Measurements from ENCODE around the gene TMC2. TPM values are rescaled to one million over a fixed set of nuclear protein-coding genes. Genes with fewer than 3 reads are reported as not detected.

TMC2 gene
- polyA plus RNA-seq, 2 of the 4 experiments (the other 2 are of a cell fraction) = not detected

- ChIA-PET POLR2A (no interaction called here), CTCF (interaction anchor here (0.6 to 10.7 kb wide), 14 partner anchors 7 to 1645 kb away, joined by 3 to 165 read pairs (median 4); partner anchors contain the start of gene NOP56)
- TF ChIP-seq E2F6 (IDR thresholded peaks at IDR 0.05; ENCODE audit: borderline replicate concordance, low read depth) (no peak), ZFP36 (IDR thresholded peaks at IDR 0.05; ENCODE audit: borderline replicate concordance, partially characterized antibody) (no peak), RARB (CRISPR knock-in tag; IDR thresholded peaks at IDR 0.05) (no peak), KDM5A (IDR thresholded peaks at IDR 0.05) (no peak), CTCF (IDR thresholded peaks at IDR 0.05) (no peak), FOXS1 (CRISPR knock-in tag; IDR thresholded peaks at IDR 0.05) (no peak), ATOH8 (CRISPR knock-in tag; IDR thresholded peaks at IDR 0.05; ENCODE audit: low read depth) (no peak), FOSL2 (IDR thresholded peaks at IDR 0.05) (no peak), FOSL2 (CRISPR knock-in tag; IDR thresholded peaks at IDR 0.05) (no peak), SREBF2 (IDR thresholded peaks at IDR 0.05) (no peak), POLR2AphosphoS2 (conservative IDR thresholded peaks at IDR 0.05; ENCODE audit: low read length) (no peak), SMC3 (IDR thresholded peaks at IDR 0.05) (no peak), JUN (IDR thresholded peaks at IDR 0.05) (no peak), ESRRA (IDR thresholded peaks at IDR 0.05; ENCODE audit: borderline replicate concordance, low read length) (no peak), EHF (CRISPR knock-in tag; IDR thresholded peaks at IDR 0.05) (no peak), CBX8 (IDR thresholded peaks at IDR 0.05) (no peak), REST (IDR thresholded peaks at IDR 0.05) (no peak), RNF2 (IDR thresholded peaks at IDR 0.05; ENCODE audit: borderline replicate concordance, low read depth) (no peak), EP300 (IDR thresholded peaks at IDR 0.05) (no peak)
- Histone ChIP-seq H3K4me1 (peaks cover 8% of the 10 kb centered on the region; the same call in 1 of the 3 replicates), H3K4me3 (no peak overlapping the region), H3K27ac (no peak overlapping the region), H3K9me3 (no peaks in the 10 kb centered on the region), H3K4me2 (no peak overlapping the region)
- DNase-seq (ENCODE audit: low read depth in 1 of 2, low spot score in 1 of 2) (no peak), FAIRE-seq (no peak), ATAC-seq (no peak)
- WGBS (ENCODE audit: missing lambda C conversion rate) = 66% methylated on average over 10 of the region's 10 CpGs
Measured at GRCh38 chr20:2528671-2529271, 7.6 kb upstream of the TMC2 start.

- Histone ChIP-seq H3K27ac (no peak overlapping the region), H3K4me1 (no peaks in the 10 kb centered on the region), H3K9me3 (no peaks in the 10 kb centered on the region), H3K4me3 (no peak overlapping the region), H3K4me2 (no peak overlapping the region)
- FAIRE-seq (no peak), ATAC-seq (no peak), DNase-seq (ENCODE audit: low read depth in 1 of 2, low spot score in 1 of 2) (no peak)
- TF ChIP-seq HDAC2 (IDR thresholded peaks at IDR 0.05) = no peak
- TF ChIP-seq SREBF2 (IDR thresholded peaks at IDR 0.05) = no peak
- TF ChIP-seq HOXB13 (CRISPR knock-in tag; IDR thresholded peaks at IDR 0.05; ENCODE audit: low read depth) = no peak
- TF ChIP-seq HES2 (IDR thresholded peaks at IDR 0.05) = no peak
- ChIA-PET POLR2A (no interaction called here), CTCF (interaction anchor here (1.8 kb wide), 1 partner anchor 10 kb away, joined by 22 read pairs; no protein-coding TSS in a partner anchor)
- 62% methylated on average over 8 of the region's 8 CpGs for WGBS (ENCODE audit: missing lambda C conversion rate)
Measured at GRCh38 chr20:2533118-2533517, 3.3 kb upstream of the TMC2 start.
